NB4 (cell line): Measurements from ENCODE around the gene PROM1.

Experiments
- CTCF ChIP-seq: IDR thresholded peaks from one replicate; pipeline ENCODE4 v1.5.1; 2012; ENCODE audit warnings: low read depth, low read length
- MAX ChIP-seq: IDR thresholded peaks from 2 replicates; pipeline ENCODE4 v1.6.1; 2011; ENCODE audit warnings: low read depth, low read length
- MYC ChIP-seq: IDR thresholded peaks from 2 replicates; pipeline ENCODE4 v1.6.1; 2011; ENCODE audit warnings: low read depth, low read length
- POLR2A ChIP-seq: IDR thresholded peaks from 2 replicates; pipeline ENCODE4 v1.6.1; 2011; ENCODE audit warnings: mild to moderate bottlenecking; ENCODE audit not compliant: insufficient read length; ENCODE audit errors: extremely low read depth

DNA sequence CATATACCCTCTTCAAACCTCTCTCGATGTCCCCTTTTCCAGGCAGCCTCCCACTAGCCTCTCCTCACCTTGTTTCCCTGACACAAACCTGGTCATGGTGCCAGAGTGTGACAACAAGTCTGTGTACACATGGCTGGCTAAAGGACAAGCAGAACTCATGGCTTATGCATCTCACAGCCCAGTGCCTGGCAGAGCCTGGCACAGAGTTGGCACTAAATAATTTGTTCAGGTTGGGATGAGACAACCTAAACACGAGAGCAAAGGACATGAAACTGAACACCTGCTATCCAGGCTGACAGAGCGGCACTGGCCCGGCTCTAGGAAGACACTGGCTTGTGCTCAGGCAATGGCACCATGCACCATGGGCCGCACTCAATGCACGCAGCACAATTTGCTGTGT lies 72.7 kb downstream of the PROM1 start:
- TF ChIP-seq CTCF (no peak), POLR2A (no peak), MAX (no peak), MYC (no peak)
